GM21528 (cell line): Measurements from ENCODE around the gene ZDHHC7.
A peak's percentile ranks its signal among the peaks of the same experiment; 100 is the strongest.
"Not testable (repeated sequence)": the region's sequence is repeated elsewhere in the genome, so short reads cannot be mapped to it uniquely, and the experiment has no call there.

Source experiments
- ATAC-seq: cut with Tn5 transposase; IDR thresholded peaks from one replicate; pipeline ENCODE4 v1.9.1; 2021; ENCODE audit warnings: mild to moderate bottlenecking, moderate library complexity; ENCODE audit not compliant: unreplicated experiment, low FRiP score

Gene ZDHHC7, protein sequence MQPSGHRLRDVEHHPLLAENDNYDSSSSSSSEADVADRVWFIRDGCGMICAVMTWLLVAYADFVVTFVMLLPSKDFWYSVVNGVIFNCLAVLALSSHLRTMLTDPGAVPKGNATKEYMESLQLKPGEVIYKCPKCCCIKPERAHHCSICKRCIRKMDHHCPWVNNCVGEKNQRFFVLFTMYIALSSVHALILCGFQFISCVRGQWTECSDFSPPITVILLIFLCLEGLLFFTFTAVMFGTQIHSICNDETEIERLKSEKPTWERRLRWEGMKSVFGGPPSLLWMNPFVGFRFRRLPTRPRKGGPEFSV

DNA sequence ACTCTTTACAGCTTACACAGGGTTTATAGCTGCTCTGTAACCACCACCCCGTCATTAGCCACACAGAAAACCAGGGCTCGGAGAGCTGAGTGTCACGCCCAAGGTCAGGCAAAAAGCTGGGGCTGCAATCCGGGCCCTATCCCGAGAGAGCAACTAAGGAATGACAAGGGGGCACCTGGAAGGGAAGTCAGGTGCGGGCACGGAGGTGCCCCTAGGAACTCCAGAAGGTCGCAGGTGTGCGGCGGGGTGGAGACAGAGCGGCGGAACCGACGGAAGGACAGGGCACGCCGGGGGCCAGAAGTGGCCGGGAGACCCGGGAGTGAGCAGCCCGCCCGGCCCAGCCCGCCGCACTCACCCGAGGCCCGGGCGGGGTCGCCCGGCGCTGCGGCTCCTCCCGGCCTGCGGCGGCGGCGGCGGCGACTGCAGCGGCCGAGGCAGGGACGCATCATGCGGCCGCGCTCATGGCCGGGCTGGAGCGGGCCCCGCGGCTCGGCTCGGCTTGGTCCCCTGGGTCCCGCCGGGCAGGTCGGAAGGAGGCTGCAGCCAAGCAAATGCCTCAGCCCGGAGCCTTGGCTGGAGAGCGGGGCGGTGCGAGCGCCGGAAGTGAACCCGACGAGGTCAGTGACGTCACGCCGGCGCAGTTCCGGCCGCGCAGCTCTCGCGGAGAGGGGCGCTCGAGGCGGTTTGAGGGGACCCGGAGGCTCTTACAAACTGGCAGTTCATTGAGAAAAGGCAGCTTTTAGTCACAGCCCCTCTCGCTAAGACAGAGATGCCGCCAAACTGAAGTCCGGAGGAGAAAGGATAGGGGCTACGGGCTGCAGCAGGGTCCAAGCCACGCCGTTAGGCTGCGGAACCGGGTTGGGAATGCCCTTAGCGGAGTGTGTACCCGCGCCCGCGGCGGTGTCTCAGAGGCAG lies at the start of gene ZDHHC7:
TSS of gene ZDHHC7 (minus strand) at position 605 of the 915 bp plus-strand sequence. CDS start 20,917 bp downstream, outside the sequence.
- peak; percentile 94 for ATAC-seq

DNA sequence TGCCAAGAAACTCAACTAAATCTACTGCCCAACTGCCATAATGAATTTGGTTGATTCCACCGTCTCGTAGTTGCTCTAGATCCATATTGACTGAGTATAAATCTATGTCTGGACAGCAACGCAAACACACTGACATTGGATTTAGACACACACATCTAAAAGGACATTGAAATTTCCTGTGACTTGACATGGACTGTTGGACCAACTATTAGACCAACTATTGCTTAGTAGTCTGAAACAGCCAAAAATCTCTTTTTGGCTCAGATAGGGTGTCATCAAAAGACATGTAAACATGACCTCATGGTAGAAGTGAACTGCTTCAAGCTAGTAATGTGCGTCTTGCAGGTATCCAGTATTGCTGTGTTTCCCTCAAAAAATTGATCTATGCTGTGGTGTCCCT lies 47.6 kb upstream of the ZDHHC7 start:
- ATAC-seq, result no peak

DNA sequence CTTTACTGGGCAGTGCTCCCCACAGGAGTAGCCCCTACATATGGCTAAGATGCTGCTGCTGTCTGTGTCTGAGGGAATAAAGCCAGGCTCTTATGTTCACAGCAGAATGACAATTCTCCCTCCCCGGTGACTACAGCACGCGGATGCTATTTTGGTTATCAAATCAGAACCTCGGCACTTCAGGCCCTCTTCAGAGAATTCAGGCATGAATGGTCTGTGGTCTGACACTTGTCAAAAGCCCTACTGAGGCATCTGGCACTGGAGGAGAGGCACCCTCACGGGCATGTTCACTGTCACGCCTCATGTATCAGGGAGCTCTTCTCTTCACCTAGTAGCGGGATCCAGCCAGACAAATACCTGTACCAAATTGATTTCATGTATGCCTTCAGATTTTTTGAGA lies 46.6 kb upstream of the ZDHHC7 start:
- ATAC-seq, result no peak

DNA sequence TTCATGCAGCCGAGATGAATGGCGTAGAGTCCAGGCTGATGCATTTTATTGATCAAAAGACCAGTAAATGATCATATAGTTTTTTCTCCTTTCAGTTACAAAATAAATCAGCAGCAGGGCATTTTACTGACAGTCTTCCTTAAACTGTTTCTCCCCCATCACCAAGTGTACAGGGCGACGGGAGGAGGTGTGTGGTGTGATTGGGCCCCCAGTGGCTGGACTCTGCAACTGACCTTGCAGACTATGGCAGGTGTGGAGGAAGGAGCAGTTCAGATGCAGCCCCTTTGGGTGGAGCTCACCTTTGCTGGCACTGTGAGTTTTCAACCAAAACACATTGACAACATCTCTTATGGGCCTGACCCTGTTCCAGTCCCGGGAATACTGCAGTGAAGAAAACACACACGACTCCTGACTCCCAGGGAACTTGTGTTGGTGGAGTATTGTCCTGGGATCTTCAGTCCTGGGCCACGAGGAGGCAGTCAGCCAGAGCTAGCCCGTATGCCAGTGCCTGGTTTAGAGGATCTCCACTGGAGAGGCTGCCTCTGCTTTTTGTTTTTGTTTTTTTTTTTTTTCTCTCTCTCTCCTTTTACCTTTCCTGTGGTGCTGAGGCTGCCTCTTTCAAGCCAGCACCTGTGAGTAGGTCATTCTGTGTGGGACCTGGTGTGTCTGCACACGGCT lies 46.0 kb upstream of the ZDHHC7 start:
- ATAC-seq, result no peak

DNA sequence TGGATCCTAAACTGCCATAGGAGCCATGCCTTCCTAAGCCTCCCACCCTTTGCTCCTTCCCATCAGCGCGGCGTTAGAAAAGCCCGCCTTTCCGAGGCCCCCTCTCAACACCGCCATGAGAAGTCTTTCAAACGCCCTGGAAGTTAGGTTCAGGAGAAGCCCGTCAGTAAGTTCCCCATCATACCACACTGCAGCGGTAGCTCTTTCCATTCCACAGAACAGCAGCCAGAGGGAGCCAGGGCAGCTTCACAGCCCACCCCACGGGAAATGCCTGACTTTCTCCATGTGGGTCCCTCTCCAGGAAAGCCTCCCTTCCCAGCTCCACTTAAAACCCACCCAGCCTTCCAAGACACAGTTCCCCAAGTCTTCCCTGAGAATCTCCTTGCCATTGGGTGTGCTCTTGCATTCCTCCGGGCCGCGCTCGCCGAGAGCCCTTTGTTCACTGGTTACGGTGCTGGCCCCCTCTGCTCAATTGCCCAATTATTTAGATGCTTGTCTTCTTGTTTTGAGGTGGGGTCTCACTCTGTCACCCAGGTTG lies 44.9 kb upstream of the ZDHHC7 start:
- ATAC-seq, result no peak

DNA sequence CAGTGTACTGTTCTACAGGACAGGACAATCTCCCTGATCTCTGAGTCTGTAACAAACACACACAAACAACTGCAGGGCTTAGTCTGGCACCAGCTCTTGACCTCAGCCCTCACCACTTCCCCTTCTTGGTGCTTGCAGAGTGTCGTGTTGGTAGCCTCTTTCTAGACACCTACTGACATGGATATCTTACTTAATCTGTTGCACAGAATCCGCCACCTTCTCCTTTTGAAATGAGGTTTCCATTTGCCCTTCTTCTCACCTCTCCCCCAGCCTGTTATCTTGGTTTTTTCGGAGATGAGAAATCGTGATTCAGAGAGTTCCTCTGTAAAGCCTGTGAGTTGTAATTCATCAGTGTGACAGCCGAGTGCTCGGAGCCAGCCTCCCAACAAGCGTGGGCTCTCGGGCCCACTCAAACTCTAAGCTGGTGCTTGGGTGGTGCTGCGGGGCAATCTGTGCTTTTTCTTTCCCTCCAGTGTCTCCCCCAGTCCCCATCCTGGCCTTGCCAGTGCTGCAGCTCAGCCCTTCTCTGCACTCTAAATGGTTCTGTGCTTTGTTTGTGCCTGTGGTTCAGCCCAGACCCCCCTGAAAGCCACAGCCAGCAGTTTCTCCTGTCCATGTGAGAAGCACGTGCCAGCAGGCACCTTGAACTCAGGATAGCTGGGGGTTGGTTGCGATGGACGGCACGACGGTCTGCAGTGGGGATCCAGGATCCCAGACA lies 44.3 kb upstream of the ZDHHC7 start:
- peak; percentile 95 for ATAC-seq

DNA sequence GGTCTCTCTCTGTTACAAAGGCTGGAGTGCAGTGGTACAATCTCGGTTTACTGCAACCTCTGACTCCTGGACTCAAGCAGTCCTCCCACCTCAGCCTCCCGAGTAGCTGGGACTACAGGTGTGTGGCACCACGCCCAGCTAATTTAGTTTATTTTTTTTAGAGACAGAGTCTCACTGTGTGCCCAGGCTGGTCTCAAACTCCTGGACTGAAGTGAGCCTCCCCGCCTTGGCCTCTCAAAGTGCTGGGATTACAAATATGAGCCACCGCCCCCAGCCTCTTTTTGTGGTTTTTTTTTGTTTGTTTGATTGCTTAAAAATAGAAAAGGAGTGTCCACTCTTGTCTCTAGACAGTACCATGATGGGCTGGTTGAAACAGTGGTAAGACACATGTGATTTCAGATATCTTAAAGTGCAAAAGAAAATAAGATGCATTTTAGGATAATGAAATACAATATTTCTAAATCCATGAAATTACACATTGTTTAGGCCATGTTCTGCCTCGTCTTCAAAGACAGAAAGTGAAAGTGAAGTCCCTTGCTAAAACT lies 43.7 kb upstream of the ZDHHC7 start:
- ATAC-seq, result no peak

DNA sequence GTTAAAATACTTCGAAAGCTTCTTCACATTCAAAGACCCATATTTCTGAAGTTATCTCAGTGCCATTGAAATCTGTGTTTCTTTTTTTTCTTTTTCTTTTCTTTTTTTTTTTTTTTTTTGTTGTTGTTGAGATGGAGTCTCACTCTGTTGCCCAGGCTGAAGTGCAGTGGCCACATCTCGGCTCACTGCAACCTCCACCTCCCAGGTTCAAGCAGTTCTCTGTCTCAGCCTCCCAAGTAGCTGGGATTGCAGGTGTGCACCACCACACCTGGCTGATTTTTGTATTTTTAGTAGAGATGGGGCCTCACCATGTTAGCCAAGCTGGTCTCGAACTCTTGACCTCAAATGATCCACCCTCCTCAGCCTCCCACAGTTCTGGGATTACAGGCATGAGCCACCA lies 43.0 kb upstream of the ZDHHC7 start:
- ATAC-seq, result not testable (repeated sequence)

DNA sequence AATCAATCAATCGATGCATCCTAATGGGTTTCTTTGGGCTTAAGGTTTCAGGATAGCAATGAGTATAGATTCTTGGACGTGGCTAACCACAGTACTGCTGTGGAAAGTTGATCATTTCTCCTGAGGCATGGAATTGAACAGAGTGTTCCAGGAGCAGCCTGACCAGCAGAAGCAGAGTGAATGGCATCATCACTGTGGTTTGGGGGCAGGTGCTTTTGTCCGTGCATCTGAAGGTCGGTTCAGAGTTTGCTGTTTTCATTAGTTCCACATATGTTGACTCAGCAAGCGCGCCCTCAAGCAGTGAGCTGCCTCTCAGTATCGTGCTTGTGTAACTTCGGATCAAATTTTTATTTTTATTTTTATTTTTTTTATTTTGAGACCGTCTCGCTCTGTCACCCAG lies 41.2 kb upstream of the ZDHHC7 start:
- ATAC-seq, result no peak

DNA sequence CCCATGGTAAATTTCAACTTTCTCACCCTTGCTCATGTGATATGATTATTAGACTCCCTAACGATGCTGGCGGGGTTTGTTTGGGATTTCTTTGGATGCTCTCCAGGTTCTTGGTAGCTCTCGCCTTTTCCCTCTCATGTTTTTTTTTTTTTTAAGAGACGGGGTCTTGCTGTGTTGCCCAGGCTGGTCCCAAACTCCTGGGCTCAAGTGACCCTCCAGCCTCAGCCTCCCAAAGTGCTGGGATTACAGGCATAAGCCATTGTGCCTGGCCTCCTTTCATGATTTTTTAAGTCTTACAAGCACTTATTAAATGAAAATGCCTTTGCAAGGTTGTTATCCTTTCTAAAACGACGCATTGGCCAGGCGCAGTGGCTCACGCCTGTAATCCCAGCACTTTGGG lies 40.3 kb upstream of the ZDHHC7 start:
- ATAC-seq, result no peak

DNA sequence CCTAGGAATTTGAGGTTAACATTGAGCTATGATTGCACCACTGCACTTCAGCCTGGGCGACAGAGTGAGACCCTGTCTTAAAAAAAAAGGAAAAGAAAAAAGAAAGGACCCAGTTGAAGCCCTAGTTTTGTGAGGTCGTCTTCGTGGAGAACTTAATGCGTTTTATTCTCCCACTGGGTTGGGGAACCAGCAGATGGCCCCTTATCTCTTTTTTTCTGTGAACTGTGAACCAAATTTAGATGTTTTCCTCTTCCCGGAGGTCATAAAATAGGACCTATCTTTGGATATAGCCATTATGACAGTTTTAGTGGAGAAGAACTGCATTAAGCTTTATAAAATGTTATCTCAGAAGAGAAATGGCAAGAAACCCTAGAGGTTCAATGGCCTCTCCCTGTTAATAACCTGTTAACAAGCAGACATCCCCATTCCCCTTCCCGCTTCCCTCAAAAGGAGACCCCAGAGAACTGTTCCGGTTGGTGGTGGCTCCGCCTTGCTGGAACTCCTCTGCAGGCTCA lies 39.8 kb upstream of the ZDHHC7 start:
- no peak for ATAC-seq

DNA sequence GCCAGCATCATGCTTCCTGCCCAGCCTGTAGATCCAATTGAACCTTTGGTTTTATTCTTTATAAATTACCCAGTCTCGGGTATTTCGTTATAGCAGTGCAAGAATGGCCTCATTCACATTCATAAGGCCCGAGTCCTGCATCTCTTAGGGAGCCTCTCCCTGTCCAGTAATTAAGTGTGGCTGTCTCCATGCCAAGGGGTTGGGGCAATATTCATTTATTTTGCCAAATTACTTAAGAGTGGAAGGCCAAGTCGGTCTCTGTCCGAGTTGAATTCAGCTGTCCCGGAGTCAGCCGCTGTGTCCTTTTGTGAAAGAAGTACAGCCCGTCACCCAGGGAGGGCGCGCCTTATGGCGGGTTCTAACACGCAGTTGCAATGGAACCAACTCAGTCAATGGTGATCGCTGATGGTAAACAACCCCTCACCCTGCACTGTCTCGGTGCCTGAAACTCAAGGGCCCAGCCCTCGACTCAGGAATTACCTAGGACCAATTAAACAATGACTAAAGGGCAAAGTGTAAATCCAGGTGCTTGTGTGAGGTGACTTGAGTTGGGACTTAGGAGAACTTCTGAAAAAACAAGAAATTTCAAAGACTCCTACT lies 38.5 kb upstream of the ZDHHC7 start:
- ATAC-seq, result no peak

DNA sequence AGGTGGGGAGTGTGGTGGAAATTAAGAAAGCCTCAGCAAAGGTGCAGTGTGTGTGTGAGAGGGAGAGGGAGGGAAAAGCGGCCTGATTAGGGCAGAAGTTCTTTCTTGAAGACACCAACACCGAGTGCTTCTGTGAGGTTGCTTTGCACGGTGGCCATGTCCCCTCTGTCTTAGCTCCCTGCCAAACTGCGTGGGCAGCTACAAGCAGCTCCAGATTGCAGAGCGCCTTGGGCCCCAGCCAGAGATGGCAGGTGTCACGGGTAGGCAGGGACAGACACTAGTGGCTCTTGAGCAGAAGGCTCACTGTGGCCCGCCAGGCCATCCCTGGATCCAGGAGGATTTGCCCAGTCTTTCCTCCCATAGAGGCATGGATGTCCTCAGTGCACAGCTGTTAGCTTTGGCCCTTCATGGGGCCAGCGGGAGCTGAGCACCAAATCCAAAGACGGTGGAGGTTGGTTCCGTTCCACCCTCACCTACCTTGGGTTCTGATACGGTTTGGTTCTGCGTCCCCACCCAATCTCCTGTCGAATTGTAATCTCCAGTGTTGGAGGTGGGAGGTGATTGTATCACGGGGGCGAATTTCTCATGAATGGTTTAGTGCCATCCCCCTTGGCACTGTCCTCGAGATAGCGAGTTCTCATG lies 37.7 kb upstream of the ZDHHC7 start:
- ATAC-seq, result no peak

DNA sequence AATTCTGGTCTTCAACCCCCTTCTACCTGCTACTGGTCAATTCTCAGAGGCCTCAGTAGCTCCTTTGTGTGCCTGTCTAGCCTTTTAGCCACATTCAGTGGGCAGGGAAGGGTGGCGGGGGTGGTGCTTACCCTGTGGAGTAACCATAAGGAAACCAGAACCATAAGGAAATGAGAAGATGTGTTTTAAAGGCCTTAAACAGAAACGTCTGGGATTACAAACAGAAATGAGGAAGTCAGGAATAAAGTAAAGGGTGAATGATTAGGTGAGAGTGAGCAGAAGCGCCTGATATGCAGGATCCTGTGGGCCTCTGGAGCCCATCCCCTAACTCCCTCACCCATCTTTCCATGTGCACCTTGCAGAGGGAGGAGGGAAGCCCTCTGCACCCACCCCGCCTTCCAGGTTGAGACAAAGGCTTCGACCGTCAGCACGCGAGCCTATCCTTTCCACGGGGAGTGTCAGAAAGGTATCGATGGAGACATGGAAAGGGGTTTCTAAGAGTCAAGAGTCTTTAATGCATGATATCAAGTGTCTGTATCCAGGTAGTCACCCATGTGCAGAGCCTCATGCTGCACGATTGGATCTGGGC lies 36.6 kb upstream of the ZDHHC7 start:
- no peak for ATAC-seq

DNA sequence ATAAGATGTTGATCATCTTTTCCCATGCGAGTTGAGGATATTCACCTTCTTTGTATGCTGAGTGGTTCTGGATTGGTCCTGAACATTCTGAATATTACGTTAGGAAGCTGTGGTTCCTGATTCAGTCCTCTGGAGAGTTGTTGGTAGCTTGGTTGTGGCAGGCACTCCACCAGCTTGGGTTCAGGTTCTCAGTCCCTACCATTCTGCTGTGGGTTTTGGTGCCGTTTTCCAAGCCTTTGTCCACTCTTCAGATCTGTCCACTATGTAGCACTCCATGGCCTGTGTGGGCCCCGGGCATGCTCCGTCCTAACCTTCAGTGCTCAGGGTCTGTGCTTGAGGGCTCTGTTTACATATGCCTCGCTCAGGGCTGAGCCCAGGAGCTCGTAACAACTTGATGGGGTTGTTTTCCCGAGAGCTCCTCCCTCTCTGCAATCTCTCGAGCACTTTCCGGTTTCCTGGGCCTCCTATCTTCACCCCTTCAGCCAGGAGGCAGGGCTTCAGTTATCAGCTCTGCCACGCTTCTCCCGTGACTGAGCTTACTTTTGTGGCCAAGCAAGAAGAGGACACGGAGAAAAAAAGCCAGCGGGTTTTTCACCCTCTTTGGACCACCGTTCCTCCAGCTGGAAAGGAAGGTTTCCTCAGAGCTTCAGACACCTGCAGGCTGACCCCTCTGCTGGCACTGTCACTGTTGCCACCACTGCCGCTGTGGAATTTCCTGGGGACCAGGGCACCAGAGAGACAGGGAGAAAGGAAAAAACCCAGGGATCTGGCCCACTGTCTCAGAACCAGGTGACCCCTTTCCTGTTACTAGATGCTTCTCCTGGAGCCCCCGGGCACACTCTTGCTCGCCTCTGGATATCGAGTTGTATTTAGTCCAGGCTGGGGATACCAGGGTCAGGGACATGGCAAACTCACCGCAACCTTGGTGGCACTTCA lies 35.9 kb upstream of the ZDHHC7 start:
- no peak for ATAC-seq

DNA sequence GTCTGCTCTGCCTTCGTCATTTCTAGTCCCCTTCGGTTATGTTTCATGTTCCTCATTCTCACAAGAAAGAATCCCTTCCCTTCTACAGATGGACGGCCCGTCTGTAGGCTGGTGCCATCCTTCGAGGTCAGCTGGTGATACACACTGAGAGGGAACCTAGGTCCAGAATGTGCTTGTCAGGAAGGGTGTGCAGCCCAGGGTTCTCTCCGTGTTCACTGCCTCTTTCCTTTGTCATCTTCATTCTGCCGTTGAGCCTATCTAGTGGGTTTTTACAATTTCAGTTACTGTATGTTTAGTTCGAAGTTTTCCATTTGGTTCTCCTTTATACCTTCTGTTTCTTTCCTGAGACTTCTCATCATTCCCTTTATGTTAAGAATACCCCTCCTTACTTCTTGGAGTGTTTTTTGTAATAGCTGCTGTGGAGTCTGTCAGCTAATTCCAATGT lies 35.2 kb upstream of the ZDHHC7 start:
- no peak for ATAC-seq
